ENCODE results near the gene PDGFD. TPM values are rescaled to one million over a fixed set of nuclear protein-coding genes. Genes with fewer than 3 reads are reported as not detected.
A peak's percentile ranks its signal among the peaks of the same experiment; 100 is the strongest.

PDGFD gene
- total and polyA plus RNA-seq, 2 experiments from 2014 or later, result 1.9 to 4.5 TPM

DNA sequence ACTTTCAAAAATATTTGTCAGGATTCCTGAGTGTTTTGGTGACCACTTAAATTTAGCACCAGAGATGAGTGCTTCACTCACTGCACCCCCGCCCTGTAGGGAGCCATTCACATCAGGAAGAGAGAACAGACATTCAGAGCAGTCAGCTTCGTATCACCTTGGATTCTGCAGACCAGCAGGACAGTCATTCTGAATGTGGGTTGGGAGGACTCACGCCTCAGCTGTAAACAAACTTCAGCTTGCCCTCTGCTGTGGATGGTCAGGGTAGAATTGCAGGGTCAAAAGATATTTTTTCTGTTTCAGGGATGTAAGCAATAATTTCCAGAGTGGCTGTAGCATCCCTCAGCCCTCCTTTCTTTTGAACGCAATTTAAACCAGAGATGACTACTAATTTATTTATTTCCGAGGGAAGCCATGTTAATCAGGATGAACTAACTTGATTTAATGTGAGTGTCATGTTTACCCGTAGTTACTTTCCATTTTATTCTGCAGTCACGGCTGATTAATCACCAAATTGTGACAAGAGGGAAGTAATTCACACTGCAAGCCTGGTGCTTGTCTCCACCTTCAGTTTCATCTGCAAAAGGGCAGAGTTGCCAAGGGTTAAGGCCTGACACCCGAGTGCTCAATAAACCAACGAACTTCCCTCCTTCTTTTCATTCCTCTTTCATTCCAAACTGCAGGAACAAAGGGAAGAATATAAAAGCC lies 301.7 kb downstream of the PDGFD start:
- no peak overlapping the region for H3K27ac Mint-ChIP-seq
- no peak overlapping the region for H3K4me3 Mint-ChIP-seq
- no peak for DNase-seq (ENCODE audit: low spot score)
- TF ChIP-seq ZNF114 (CRISPR knock-in tag; IDR thresholded peaks at IDR 0.05) (no peak), STAT1 (IDR thresholded peaks at IDR 0.05; ENCODE audit: unreplicated experiment) (no peak), ZNF331 (CRISPR knock-in tag; IDR thresholded peaks at IDR 0.05; ENCODE audit: low read depth) (no peak), EZH2 (IDR thresholded peaks at IDR 0.05; ENCODE audit: low read depth, unreplicated experiment) (no peak), POLR2AphosphoS5 (IDR thresholded peaks at IDR 0.05; ENCODE audit: low read depth) (no peak)
- TF ChIP-seq, protein P1, sequence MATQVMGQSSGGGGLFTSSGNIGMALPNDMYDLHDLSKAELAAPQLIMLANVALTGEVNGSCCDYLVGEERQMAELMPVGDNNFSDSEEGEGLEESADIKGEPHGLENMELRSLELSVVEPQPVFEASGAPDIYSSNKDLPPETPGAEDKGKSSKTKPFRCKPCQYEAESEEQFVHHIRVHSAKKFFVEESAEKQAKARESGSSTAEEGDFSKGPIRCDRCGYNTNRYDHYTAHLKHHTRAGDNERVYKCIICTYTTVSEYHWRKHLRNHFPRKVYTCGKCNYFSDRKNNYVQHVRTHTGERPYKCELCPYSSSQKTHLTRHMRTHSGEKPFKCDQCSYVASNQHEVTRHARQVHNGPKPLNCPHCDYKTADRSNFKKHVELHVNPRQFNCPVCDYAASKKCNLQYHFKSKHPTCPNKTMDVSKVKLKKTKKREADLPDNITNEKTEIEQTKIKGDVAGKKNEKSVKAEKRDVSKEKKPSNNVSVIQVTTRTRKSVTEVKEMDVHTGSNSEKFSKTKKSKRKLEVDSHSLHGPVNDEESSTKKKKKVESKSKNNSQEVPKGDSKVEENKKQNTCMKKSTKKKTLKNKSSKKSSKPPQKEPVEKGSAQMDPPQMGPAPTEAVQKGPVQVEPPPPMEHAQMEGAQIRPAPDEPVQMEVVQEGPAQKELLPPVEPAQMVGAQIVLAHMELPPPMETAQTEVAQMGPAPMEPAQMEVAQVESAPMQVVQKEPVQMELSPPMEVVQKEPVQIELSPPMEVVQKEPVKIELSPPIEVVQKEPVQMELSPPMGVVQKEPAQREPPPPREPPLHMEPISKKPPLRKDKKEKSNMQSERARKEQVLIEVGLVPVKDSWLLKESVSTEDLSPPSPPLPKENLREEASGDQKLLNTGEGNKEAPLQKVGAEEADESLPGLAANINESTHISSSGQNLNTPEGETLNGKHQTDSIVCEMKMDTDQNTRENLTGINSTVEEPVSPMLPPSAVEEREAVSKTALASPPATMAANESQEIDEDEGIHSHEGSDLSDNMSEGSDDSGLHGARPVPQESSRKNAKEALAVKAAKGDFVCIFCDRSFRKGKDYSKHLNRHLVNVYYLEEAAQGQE (IDR thresholded peaks at IDR 0.05; ENCODE audit: unreplicated experiment), result no peak
- TF ChIP-seq, protein P2, sequence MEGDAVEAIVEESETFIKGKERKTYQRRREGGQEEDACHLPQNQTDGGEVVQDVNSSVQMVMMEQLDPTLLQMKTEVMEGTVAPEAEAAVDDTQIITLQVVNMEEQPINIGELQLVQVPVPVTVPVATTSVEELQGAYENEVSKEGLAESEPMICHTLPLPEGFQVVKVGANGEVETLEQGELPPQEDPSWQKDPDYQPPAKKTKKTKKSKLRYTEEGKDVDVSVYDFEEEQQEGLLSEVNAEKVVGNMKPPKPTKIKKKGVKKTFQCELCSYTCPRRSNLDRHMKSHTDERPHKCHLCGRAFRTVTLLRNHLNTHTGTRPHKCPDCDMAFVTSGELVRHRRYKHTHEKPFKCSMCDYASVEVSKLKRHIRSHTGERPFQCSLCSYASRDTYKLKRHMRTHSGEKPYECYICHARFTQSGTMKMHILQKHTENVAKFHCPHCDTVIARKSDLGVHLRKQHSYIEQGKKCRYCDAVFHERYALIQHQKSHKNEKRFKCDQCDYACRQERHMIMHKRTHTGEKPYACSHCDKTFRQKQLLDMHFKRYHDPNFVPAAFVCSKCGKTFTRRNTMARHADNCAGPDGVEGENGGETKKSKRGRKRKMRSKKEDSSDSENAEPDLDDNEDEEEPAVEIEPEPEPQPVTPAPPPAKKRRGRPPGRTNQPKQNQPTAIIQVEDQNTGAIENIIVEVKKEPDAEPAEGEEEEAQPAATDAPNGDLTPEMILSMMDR (conservative IDR thresholded peaks at IDR 0.05; ENCODE audit: low read depth in 2 of 2), result peak in 1 of 2 experiments; percentile 20; a peak in 1 of 4 replicates
- H3K4me2 ChIP-seq, result no peak overlapping the region; the same call in 1 of the 2 replicates
- H3K79me2 ChIP-seq (replicated peaks; ENCODE audit: insufficient read depth), result no peaks in the 10 kb centered on the region
- no peaks in the 10 kb centered on the region for H3K36me3 Mint-ChIP-seq (ENCODE audit: low read depth)
- H2AFZ ChIP-seq, result peak overlapping the region; percentile 69; the same call in 1 of the 2 replicates
- H3K9me2 ChIP-seq (ENCODE audit: insufficient read depth), result peaks cover 6% of the 10 kb centered on the region; the same call in 1 of the 2 replicates
- H3K4me3 ChIP-seq, result no peak overlapping the region
- H3K4me1 Mint-ChIP-seq, result peaks cover 5% of the 10 kb centered on the region
- no peaks in the 10 kb centered on the region for H3K27me3 ChIP-seq (ENCODE audit: insufficient read depth)
- ATAC-seq, result peak; percentile 36; the same call in 2 of the 3 replicates
- H3K27me3 Mint-ChIP-seq (ENCODE audit: insufficient read depth, low read depth, poor library complexity), result no peaks in the 10 kb centered on the region
- no peak overlapping the region for H3K27ac ChIP-seq (ENCODE audit: low read depth)
- H4K20me1 ChIP-seq (replicated peaks; ENCODE audit: insufficient read depth), result no peaks in the 10 kb centered on the region
- no peaks in the 10 kb centered on the region for H3K9me3 Mint-ChIP-seq
- no peaks in the 10 kb centered on the region for H3F3A ChIP-seq (replicated peaks; ENCODE audit: low read depth)
- H3K4me1 ChIP-seq (ENCODE audit: insufficient read depth), result peaks cover 4% of the 10 kb centered on the region; the same call in 1 of the 2 replicates
- no peaks in the 10 kb centered on the region for H3K36me3 ChIP-seq (ENCODE audit: insufficient read depth)

Other genes starting within 250 kb of the PDGFD start
- not detected in 2 replicates for gene DDI1, start 127.5 kb downstream of the PDGFD start, total RNA-seq (2014; rRNA removed; shearing (Covaris generic))
- gene DDI1, start 127.5 kb downstream of the PDGFD start, polyA plus RNA-seq (2016; fragmentation: Nextera tagmentation; extraction: Ambion mirVana), result 0.13 TPM in 1 of 2 replicates, not detected in the other